Measurements from ENCODE around the gene ZNF280A. TPM values are rescaled to one million over a fixed set of nuclear protein-coding genes. Genes with fewer than 3 reads are reported as not detected.

Gene ZNF280A
- total and polyA plus RNA-seq, 2 experiments from 2014 or later = not detected

- TF ChIP-seq ETS1 (IDR thresholded peaks at IDR 0.05) (no peak), CTCF (conservative IDR thresholded peaks at IDR 0.05; ENCODE audit: low read depth in 2 of 2) (no peak), CREB1 (CRISPR knock-in tag; IDR thresholded peaks at IDR 0.05; ENCODE audit: low read depth) (no peak), NANOG (IDR thresholded peaks at IDR 0.05; ENCODE audit: borderline replicate concordance) (no peak), REST (IDR thresholded peaks at IDR 0.05; ENCODE audit: unreplicated experiment) (no peak), JUNB (IDR thresholded peaks at IDR 0.05; ENCODE audit: unreplicated experiment) (no peak), ZNF114 (CRISPR knock-in tag; IDR thresholded peaks at IDR 0.05) (no peak), ZNF331 (CRISPR knock-in tag; IDR thresholded peaks at IDR 0.05; ENCODE audit: low read depth) (no peak), EZH2 (IDR thresholded peaks at IDR 0.05; ENCODE audit: low read depth, unreplicated experiment) (no peak), STAT1 (IDR thresholded peaks at IDR 0.05; ENCODE audit: unreplicated experiment) (no peak)
Measured at GRCh38 chr22:22519591-22519990, 479 bp downstream of the ZNF280A start (continued).

GRCh38 chr22:22516992-22517391 is 3.1 kb downstream of the ZNF280A start:
- Mint-ChIP-seq H3K9me3 (peaks cover 9% of the 10 kb centered on the region), H3K36me3 (ENCODE audit: low read depth) (no peaks in the 10 kb centered on the region), H3K27ac (no peak overlapping the region), H3K27me3 (ENCODE audit: insufficient read depth, low read depth, poor library complexity) (peaks cover 69% of the 10 kb centered on the region), H3K4me3 (no peak overlapping the region), H3K4me1 (peaks cover 5% of the 10 kb centered on the region; the same call in 2 of the 3 replicates)
- Histone ChIP-seq H3K79me2 (replicated peaks; ENCODE audit: insufficient read depth) (no peaks in the 10 kb centered on the region), H3K27ac (ENCODE audit: low read depth) (no peak overlapping the region), H2AFZ (no peak overlapping the region), H3K27me3 (ENCODE audit: insufficient read depth) (peaks cover 97% of the 10 kb centered on the region), H3K9me2 (ENCODE audit: insufficient read depth) (no peaks in the 10 kb centered on the region), H3F3A (replicated peaks; ENCODE audit: low read depth) (no peaks in the 10 kb centered on the region), H3K36me3 (ENCODE audit: insufficient read depth) (no peaks in the 10 kb centered on the region), H4K20me1 (replicated peaks; ENCODE audit: insufficient read depth) (no peaks in the 10 kb centered on the region; the same call in 1 of the 2 replicates), H3K4me2 (no peak overlapping the region), H3K4me1 (ENCODE audit: insufficient read depth) (no peaks in the 10 kb centered on the region), H3K4me3 (no peak overlapping the region)
- TF ChIP-seq EZH2phosphoT487 (IDR thresholded peaks at IDR 0.05; ENCODE audit: unreplicated experiment) (no peak), ZNF331 (CRISPR knock-in tag; IDR thresholded peaks at IDR 0.05; ENCODE audit: low read depth) (no peak), STAT1 (IDR thresholded peaks at IDR 0.05; ENCODE audit: unreplicated experiment) (no peak)
- DNase-seq (ENCODE audit: low spot score) (no peak), ATAC-seq (no peak)

Data from GM23338 (cell line).